Fibroblast of the aortic adventitia (primary cell): Measurements from ENCODE around the gene USP9X. TPM values are rescaled to one million over a fixed set of nuclear protein-coding genes. Genes with fewer than 3 reads are reported as not detected.

Source experiments
- DNase-seq: peaks from one replicate; pipeline ENCODE4 v3.0.0-alpha.2; 2010; ENCODE audit warnings: low read depth
- H3K4me3 ChIP-seq: 2 replicates; pipeline ENCODE4 v1.5.1; 2011; ENCODE audit warnings: low read depth, mild to moderate bottlenecking, control low read depth, low read length, moderate library complexity
- total RNA-seq: library from RNA; depleted of rRNA; stranded (reverse); fragments of >200 nt; gene quantifications from 2 replicates; pipeline ENCODE4 v1.2.3, GENCODE V29; 2012; ENCODE audit warnings: low replicate concordance
- TF ChIP-seq, protein P1 (sequence below): IDR thresholded peaks from 2 replicates; pipeline ENCODE4 v1.5.1; 2011; ENCODE audit warnings: mild to moderate bottlenecking, low read length, control low read depth, inconsistent platforms; ENCODE audit not compliant: insufficient read depth

Gene USP9X
- total RNA-seq, 1 donor, result 99.1 TPM

GRCh38 chrX:41133551-41133950 lies 48.3 kb downstream of the USP9X start:
- TF ChIP-seq, protein P1, sequence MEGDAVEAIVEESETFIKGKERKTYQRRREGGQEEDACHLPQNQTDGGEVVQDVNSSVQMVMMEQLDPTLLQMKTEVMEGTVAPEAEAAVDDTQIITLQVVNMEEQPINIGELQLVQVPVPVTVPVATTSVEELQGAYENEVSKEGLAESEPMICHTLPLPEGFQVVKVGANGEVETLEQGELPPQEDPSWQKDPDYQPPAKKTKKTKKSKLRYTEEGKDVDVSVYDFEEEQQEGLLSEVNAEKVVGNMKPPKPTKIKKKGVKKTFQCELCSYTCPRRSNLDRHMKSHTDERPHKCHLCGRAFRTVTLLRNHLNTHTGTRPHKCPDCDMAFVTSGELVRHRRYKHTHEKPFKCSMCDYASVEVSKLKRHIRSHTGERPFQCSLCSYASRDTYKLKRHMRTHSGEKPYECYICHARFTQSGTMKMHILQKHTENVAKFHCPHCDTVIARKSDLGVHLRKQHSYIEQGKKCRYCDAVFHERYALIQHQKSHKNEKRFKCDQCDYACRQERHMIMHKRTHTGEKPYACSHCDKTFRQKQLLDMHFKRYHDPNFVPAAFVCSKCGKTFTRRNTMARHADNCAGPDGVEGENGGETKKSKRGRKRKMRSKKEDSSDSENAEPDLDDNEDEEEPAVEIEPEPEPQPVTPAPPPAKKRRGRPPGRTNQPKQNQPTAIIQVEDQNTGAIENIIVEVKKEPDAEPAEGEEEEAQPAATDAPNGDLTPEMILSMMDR, result no peak

DNA sequence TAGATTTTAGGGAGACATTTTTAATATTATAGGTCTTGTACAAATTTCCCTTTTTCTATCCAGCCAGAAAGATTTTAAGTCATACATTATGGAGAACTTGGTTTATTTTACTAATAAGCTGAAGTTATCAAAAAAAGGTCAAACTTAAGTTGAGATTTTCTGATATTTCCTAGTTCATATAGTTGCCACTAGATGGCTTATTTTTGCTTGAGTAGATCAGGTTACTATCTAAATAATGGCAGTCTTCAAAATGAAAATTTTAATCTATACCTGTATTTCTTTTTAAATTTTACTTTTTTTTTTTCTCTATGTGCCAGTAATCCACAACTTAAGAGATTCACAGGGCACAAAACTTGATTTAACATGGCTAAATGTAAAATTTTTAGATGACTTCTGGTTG lies 52.3 kb downstream of the USP9X start:
- TF ChIP-seq, protein P1, result peak; percentile 66
- no peak overlapping the region for H3K4me3 ChIP-seq
- DNase-seq, result peak; percentile 20

More at GRCh38 chrX:41133551-41133950, 48.3 kb downstream of the USP9X start:
- DNase-seq, result no peak
- no peak overlapping the region for H3K4me3 ChIP-seq

- TF ChIP-seq, protein P1, result no peak
- no peak overlapping the region for H3K4me3 ChIP-seq
- DNase-seq, result no peak
Measured at GRCh38 chrX:41142130-41142910, 57.1 kb downstream of the USP9X start.

DNA sequence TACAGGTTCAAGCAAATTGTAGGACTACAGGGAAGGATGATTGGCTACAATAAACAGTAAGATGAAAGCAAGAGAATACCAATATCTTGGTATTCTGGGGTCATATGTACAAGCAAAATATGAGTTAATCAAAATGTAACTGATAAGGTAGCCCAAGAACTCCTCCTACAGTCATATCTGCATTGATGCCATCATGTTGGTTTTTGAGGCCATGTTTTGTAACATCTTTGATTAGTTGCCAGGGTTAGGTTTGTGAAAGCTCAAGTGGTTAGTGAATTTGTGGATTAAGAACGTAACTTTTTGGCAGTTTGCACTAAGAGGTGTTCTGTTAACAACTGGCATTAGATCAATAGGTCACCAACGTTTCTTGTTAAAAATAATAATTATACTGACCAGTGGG lies 59.6 kb downstream of the USP9X start:
- TF ChIP-seq, protein P1, result no peak
- H3K4me3 ChIP-seq, result no peak overlapping the region
- peak; percentile 6 for DNase-seq

DNA sequence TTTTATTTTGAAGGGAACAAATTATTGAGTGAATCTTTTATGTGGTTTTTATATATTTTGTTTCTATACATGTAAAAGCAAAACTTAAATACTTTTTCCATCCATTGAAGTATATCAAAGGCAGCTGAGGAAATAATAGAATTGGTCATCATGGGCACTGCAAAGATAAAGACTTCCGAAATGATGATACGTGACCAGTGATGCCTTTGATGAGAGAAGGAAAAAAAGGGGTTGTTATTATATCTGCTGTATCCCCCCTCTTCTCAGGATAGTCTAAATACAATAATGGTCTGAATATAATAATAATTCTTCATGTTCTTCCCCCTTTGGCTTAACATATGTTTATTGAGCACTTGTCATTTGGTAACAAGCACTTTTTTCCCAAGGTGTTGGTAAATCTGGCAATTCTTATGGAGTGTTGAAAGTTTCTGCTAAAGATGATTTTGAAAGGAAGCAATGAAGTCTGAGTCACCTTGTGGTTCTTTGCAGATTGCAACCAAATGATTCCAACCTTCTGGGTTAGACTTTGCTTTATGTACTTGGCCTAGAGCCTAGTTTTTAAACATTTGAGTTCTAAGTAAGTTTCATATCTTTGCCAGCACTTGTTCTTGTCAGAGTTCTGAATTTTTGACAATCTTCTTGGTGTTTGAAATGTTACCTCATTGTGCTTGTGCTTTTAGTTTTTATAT lies 60.8 kb downstream of the USP9X start:
- no peak overlapping the region for H3K4me3 ChIP-seq
- TF ChIP-seq, protein P1, result peak; percentile 29
- DNase-seq, result peak; percentile 92

- peak; percentile 51 for DNase-seq
- TF ChIP-seq, protein P1, result no peak
- no peak overlapping the region for H3K4me3 ChIP-seq
Measured at GRCh38 chrX:41148553-41148952, 63.3 kb downstream of the USP9X start.
